ENCODE measurements around the gene RASGRF1. TPM values are rescaled to one million over a fixed set of nuclear protein-coding genes. Genes with fewer than 3 reads are reported as not detected.
"Not testable (repeated sequence)": the region's sequence is repeated elsewhere in the genome, so short reads cannot be mapped to it uniquely, and the experiment has no call there.

Gene RASGRF1
- total and polyA plus RNA-seq, 5 donors = 0.05 to 0.12 TPM; not detected in 3

GRCh38 chr15:79034284-79034683 lies 56.3 kb downstream of the RASGRF1 start:
- intact Hi-C loops (cut with DNase I) = no loop called here
- ATAC-seq (no peak), DNase-seq (no peak)
- WGBS = 99% methylated on average over 1 of the region's 1 CpG
- H3K4me3 ChIP-seq (ENCODE audit: low read length) = no peak overlapping the region
- no peaks in the 10 kb centered on the region for H3K9me3 ChIP-seq (ENCODE audit: control insufficient read depth, low read length)
- H3K4me1 ChIP-seq (ENCODE audit: control insufficient read depth, insufficient read depth, low read length) = peaks cover 2% of the 10 kb centered on the region
- no peak overlapping the region for H3K27ac ChIP-seq (ENCODE audit: low read length)
- H3K27me3 ChIP-seq (ENCODE audit: control insufficient read depth, insufficient read depth) = no peaks in the 10 kb centered on the region

DNA sequence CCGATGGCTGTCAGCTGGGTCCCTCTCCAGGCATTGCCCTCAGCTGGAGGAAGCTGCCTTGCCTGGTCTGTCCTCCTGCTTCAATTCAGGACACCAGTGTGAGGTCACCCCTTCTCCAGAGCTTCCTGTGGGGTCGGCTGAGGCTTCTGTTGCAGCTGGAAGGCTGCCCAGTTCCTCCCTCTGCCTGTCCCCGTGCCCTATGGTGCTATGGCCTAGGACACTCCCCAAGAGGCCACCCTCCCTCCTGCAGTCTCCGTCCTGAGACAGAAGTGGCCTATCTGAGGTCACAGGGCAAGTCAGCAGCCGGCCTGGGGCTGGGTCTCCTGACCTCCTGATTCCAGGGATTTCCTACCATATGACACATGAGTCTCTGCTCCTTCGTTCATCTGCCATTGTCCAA lies 57.9 kb downstream of the RASGRF1 start:
- Histone ChIP-seq H3K4me1 (ENCODE audit: control insufficient read depth, insufficient read depth, low read length) (peaks cover 2% of the 10 kb centered on the region), H3K4me3 (ENCODE audit: low read length) (no peak overlapping the region), H3K27ac (ENCODE audit: low read length) (no peak overlapping the region), H3K27me3 (ENCODE audit: control insufficient read depth, insufficient read depth) (no peaks in the 10 kb centered on the region), H3K9me3 (ENCODE audit: control insufficient read depth, low read length) (no peaks in the 10 kb centered on the region)
- intact Hi-C loops (cut with DNase I) = no loop called here
- ATAC-seq (peak in 1 of 2 donors; percentile 28), DNase-seq (no peak)
- WGBS = 44% methylated on average over 6 of the region's 6 CpGs

DNA sequence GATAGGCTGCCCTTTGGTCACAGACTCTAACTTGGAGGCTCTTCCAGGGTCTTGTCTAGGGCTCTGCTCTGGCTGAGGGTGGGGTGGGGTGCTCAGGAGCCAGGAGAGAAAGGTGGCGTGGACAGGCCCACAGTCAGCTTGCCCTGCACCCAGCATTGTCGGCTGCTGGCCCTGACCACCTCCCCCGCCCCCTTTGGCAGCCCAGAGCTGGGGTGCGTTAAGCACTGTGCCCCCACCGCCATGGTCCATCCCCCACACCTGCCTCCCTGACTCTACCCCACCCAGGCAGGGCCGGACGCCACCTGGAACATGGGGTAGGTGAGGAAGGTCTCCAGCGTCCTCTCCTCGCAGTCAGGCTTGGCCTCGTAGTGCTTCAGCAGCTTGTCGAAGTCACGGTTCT lies 58.8 kb downstream of the RASGRF1 start:
- Histone ChIP-seq H3K27me3 (ENCODE audit: control insufficient read depth, insufficient read depth) (no peaks in the 10 kb centered on the region), H3K27ac (ENCODE audit: low read length) (no peak overlapping the region), H3K9me3 (ENCODE audit: control insufficient read depth, low read length) (no peaks in the 10 kb centered on the region), H3K4me1 (ENCODE audit: control insufficient read depth, insufficient read depth, low read length) (peaks cover 2% of the 10 kb centered on the region), H3K4me3 (ENCODE audit: low read length) (no peak overlapping the region)
- WGBS = 94% methylated on average over 12 of the region's 12 CpGs
- ATAC-seq = no peak
- no peak for DNase-seq
- intact Hi-C loops (cut with DNase I) = loop anchor here in 1 of 4 donors (2.0 kb wide), 1 partner anchor 151 kb away; no protein-coding TSS in a partner anchor

DNA sequence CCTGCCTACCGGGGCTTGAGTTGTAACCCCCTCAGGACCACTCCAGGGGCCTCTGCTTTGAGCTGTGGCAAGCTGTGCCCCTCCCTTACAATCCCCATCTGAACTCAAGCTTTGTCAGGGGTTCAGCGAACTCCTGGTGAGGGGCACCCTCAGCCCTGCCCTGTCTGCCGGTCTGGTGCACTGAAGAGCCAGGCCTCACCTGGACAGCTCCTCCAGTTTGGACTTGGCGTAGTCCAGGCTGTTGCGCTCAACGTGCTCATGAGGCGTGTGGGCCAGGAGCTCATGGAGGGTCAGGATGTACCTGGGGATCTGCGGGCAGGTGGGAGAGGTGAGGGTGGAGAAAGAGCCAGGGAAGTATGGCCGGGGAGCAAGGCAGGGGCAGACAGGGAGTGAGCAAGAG lies 59.4 kb downstream of the RASGRF1 start:
- intact Hi-C loops (cut with DNase I) = loop anchor here in 1 of 4 donors (2.0 kb wide), 1 partner anchor 152 kb away; no protein-coding TSS in a partner anchor
- Histone ChIP-seq H3K4me3 (ENCODE audit: low read length) (no peak overlapping the region), H3K4me1 (ENCODE audit: control insufficient read depth, insufficient read depth, low read length) (peaks cover 2% of the 10 kb centered on the region), H3K27me3 (ENCODE audit: control insufficient read depth, insufficient read depth) (no peaks in the 10 kb centered on the region), H3K27ac (ENCODE audit: low read length) (no peak overlapping the region), H3K9me3 (ENCODE audit: control insufficient read depth, low read length) (no peaks in the 10 kb centered on the region)
- no peak for ATAC-seq
- no peak for DNase-seq
- 89% methylated on average over 9 of the region's 9 CpGs for WGBS

DNA sequence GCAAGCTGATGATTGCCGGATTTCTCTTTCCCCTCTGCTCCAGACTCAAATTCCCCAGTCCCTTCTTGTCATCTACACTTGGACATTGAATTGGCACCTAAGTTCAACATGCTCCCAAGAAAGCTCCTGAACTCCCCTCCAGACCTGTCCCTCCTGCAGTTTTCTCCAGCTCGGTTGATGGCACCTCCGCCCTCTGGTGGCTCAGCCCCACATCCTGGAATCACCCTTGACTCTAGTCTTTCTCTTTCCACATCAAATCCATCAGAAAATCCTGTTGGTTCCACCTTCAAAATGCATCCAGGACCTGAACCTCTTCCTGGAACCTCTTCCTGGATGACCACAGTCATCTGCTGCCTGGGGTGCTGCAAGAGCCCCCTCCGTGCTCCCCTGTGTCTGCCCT lies 60.1 kb downstream of the RASGRF1 start:
- ATAC-seq (no peak), DNase-seq (no peak)
- no peaks in the 10 kb centered on the region for H3K27me3 ChIP-seq (ENCODE audit: control insufficient read depth, insufficient read depth)
- peaks cover 2% of the 10 kb centered on the region for H3K4me1 ChIP-seq (ENCODE audit: control insufficient read depth, insufficient read depth, low read length)
- H3K9me3 ChIP-seq (ENCODE audit: control insufficient read depth, low read length) = no peaks in the 10 kb centered on the region
- no peak overlapping the region for H3K27ac ChIP-seq (ENCODE audit: low read length)
- H3K4me3 ChIP-seq (ENCODE audit: low read length) = no peak overlapping the region
- 86% methylated on average over 4 of the region's 4 CpGs for WGBS
- intact Hi-C loops (cut with DNase I) = loop anchor here in 1 of 4 donors (2.0 kb wide), 1 partner anchor 152 kb away; no protein-coding TSS in a partner anchor

DNA sequence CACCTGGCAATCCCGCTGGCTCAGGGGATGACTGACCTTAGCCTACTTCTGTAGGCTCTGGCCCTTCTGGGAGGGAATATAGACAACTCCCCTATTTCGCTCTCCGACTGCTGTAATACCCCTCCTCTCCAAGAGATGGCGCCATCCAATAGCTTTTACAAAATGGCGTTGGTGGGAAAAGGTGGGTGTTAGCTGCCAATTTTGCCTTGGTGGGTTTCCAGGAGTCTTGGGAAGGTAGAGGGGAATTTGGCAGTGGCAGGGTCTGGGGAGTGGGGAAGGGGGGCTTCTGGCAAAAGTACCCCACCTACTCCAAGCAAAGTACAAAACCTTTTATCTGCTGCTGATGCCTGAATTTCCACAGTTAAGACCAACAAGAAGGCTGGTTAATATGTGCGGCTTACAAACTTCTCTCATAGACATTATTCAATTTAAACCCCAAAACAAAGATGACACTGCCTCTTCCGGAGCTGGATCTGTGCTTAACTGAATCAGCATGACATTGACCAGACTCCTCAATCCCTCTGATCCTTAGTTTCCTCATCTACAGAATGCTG lies 62.1 kb downstream of the RASGRF1 start:
- Histone ChIP-seq H3K27me3 (ENCODE audit: control insufficient read depth, insufficient read depth) (no peaks in the 10 kb centered on the region), H3K27ac (ENCODE audit: low read length) (no peak overlapping the region), H3K4me1 (ENCODE audit: control insufficient read depth, insufficient read depth, low read length) (no peaks in the 10 kb centered on the region), H3K9me3 (ENCODE audit: control insufficient read depth, low read length) (no peaks in the 10 kb centered on the region), H3K4me3 (ENCODE audit: low read length) (no peak overlapping the region)
- WGBS = 32% methylated on average over 7 of the region's 7 CpGs
- peak in 2 of 3 donors; percentile 24 to 60 for DNase-seq
- ATAC-seq = no peak
- intact Hi-C loops (cut with DNase I) = loop anchor here in 3 of 4 donors (2.0 to 5.0 kb wide), 2 partner anchors 154 to 156 kb away; no protein-coding TSS in a partner anchor

- H3K4me1 ChIP-seq (ENCODE audit: control insufficient read depth, insufficient read depth, low read length) = no peaks in the 10 kb centered on the region
- no peak overlapping the region for H3K27ac ChIP-seq (ENCODE audit: low read length)
- ATAC-seq (no peak), DNase-seq (no peak)
- H3K4me3 ChIP-seq (ENCODE audit: low read length) = no peak overlapping the region
- intact Hi-C loops (cut with DNase I) = loop anchor here in 3 of 4 donors (2.0 to 5.0 kb wide), 2 partner anchors 155 to 157 kb away; no protein-coding TSS in a partner anchor
- no peaks in the 10 kb centered on the region for H3K9me3 ChIP-seq (ENCODE audit: control insufficient read depth, low read length)
- H3K27me3 ChIP-seq (ENCODE audit: control insufficient read depth, insufficient read depth) = no peaks in the 10 kb centered on the region
- WGBS = 75% methylated on average over 15 of the region's 15 CpGs
Measured at GRCh38 chr15:79027532-79028410, 62.8 kb downstream of the RASGRF1 start.

- Histone ChIP-seq H3K4me1 (ENCODE audit: control insufficient read depth, insufficient read depth, low read length) (no peaks in the 10 kb centered on the region), H3K9me3 (ENCODE audit: control insufficient read depth, low read length) (no peaks in the 10 kb centered on the region), H3K27ac (ENCODE audit: low read length) (no peak overlapping the region), H3K4me3 (ENCODE audit: low read length) (no peak overlapping the region), H3K27me3 (ENCODE audit: control insufficient read depth, insufficient read depth) (no peaks in the 10 kb centered on the region)
- 97% methylated on average over 1 of the region's 1 CpG for WGBS
- intact Hi-C loops (cut with DNase I) = loop anchor here in 1 of 4 donors (5.0 kb wide), 1 partner anchor 156 kb away; no protein-coding TSS in a partner anchor
- ATAC-seq (no peak), DNase-seq (no peak)
Measured at GRCh38 chr15:79025802-79026201, 64.8 kb downstream of the RASGRF1 start.

DNA sequence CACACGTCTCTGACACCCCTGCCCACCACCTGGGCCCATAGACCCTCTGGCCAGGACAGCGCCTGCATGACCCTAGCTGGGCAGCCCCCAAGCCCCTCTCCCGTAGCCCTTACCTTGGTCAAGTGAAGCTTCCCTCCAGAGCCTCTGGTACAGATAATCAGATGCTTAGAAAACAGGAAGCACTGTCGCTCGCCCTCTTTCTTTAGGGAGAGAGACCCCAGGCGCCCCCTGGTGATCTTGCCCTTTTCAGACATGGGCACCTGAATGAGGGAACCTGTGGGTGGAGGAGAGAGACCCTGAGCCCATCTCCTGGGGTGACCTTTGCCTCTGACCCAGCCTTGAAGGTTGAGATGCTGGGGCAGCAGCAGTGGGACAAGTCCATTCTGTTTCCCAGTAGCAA lies 65.4 kb downstream of the RASGRF1 start:
- H3K27me3 ChIP-seq (ENCODE audit: control insufficient read depth, insufficient read depth) = no peaks in the 10 kb centered on the region
- 67% methylated on average over 6 of the region's 6 CpGs for WGBS
- no peak overlapping the region for H3K27ac ChIP-seq (ENCODE audit: low read length)
- no peaks in the 10 kb centered on the region for H3K4me1 ChIP-seq (ENCODE audit: control insufficient read depth, insufficient read depth, low read length)
- DNase-seq (peak in 1 of 3 donors; percentile 71), ATAC-seq (no peak)
- no peaks in the 10 kb centered on the region for H3K9me3 ChIP-seq (ENCODE audit: control insufficient read depth, low read length)
- H3K4me3 ChIP-seq (ENCODE audit: low read length) = no peak overlapping the region
- intact Hi-C loops (cut with DNase I) = loop anchor here in 1 of 4 donors (5.0 kb wide), 1 partner anchor 157 kb away; no protein-coding TSS in a partner anchor

GRCh38 chr15:79024493-79024892 lies 66.1 kb downstream of the RASGRF1 start:
- H3K27me3 ChIP-seq (ENCODE audit: control insufficient read depth, insufficient read depth); H3K4me1 ChIP-seq (ENCODE audit: control insufficient read depth, insufficient read depth, low read length); H3K4me3 ChIP-seq (ENCODE audit: low read length); intact Hi-C loops (cut with DNase I); H3K27ac ChIP-seq (ENCODE audit: low read length); DNase-seq; ATAC-seq; H3K9me3 ChIP-seq (ENCODE audit: control insufficient read depth, low read length): not testable (repeated sequence)

- ATAC-seq (no peak), DNase-seq (no peak)
- intact Hi-C loops (cut with DNase I) = no loop called here
- Histone ChIP-seq H3K9me3 (ENCODE audit: control insufficient read depth, low read length) (no peaks in the 10 kb centered on the region), H3K27ac (ENCODE audit: low read length) (no peak overlapping the region), H3K27me3 (ENCODE audit: control insufficient read depth, insufficient read depth) (no peaks in the 10 kb centered on the region), H3K4me1 (ENCODE audit: control insufficient read depth, insufficient read depth, low read length) (no peaks in the 10 kb centered on the region), H3K4me3 (ENCODE audit: low read length) (no peak overlapping the region)
- 97% methylated on average over 1 of the region's 1 CpG for WGBS
Measured at GRCh38 chr15:79023918-79024317, 66.7 kb downstream of the RASGRF1 start.

Data from right cardiac atrium (tissue), 5 donors.